Activated CD8-positive, alpha-beta memory T cell treated with anti-CD3 and anti-CD28 coated beads for 48 hours (primary cell): ENCODE results near the gene GSTM2.

Experiments
- DNase-seq, 3 experiments: peaks; one replicate each; pipeline ENCODE4 v3.0.0-alpha.2; 2020; ENCODE audit warnings: low read depth in 2 of 3, low spot score in 2 of 3

The GSTM2 gene

DNA sequence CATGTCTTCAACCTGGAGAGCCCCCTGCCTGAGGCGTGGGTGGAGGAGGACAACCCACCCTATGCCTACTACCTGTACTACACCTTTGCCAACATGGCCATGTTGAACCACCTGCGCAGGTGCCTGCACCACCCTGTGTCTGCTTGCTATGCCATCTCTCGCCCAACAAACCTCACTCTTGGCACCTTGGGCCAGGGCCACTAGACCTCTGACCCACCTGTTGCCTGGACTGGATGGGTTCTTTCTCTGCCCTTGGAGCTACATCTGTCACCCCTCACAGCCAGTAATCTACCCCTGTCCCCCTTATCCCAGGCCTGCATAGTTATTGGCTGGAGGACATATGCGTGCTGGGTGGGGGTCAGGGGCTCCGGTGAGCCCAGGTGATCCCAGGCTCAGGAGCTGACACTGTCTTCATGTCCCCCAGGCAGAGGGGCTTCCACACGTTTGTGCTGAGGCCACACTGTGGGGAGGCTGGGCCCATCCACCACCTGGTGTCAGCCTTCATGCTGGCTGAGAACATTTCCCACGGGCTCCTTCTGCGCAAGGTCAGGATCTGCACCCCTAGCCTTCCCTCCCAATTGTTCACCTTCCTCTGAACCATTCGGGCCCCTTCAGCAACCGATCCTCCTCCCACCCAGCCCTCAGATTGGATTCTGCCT, 38.4 kb upstream of the GSTM2 start:
- DNase-seq: no peak

DNA sequence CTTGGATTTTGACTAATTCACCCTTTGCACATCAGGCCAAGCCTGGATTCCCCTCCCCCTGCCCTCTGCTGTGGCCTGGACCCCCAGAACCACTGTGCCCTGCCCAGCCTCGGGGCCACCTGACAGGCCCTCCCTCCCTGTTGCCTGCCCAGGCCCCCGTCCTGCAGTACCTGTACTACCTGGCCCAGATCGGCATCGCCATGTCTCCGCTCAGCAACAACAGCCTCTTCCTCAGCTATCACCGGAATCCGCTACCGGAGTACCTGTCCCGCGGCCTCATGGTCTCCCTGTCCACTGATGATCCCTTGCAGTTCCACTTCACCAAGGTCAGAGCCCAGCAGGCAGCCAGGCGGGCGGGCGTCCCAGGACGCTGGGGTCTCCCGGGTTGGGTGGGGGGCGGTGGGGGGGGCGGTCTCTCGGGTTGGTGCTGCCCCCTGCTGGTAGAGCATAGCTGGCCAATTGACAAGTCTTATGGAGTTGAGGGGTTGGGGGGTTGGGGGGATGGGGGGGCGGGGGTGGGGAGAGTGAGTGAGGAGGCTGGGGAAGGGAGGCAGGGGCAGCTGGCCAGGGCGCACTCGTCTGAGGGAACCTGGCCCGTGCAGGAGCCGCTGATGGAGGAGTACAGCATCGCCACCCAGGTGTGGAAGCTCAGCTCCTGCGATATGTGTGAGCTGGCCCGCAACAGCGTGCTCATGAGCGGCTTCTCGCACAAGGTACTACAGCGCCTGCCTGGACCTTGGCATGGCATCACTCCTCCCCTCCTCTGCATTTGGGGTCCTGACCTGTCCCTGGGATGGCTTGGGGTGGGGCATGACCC, 37.6 kb upstream of the GSTM2 start:
- no peak for DNase-seq

DNA sequence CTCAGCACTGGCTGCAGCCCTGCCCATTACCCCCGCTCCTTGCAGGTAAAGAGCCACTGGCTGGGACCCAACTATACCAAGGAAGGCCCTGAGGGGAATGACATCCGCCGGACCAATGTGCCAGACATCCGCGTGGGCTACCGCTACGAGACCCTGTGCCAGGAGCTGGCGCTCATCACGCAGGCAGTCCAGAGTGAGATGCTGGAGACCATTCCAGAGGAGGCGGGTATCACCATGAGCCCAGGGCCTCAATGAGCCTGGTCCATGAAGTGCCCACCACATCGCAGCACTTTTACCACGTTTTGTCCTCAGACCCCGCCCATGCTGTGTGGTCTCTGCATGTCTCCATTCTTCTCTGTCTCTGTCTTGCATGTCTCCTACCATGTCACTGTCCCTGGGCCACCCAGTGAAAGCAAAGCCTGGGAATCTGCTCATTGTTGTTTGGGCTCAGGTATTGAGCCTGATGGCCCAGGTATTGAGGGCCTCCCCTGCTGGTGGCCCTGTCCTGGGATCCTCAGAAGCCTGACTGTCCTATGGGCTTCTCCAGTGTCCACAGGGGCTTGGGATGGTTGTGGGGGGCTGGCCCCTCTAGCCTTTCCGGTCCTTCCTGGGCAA, 36.9 kb upstream of the GSTM2 start:
- no peak for DNase-seq

DNA sequence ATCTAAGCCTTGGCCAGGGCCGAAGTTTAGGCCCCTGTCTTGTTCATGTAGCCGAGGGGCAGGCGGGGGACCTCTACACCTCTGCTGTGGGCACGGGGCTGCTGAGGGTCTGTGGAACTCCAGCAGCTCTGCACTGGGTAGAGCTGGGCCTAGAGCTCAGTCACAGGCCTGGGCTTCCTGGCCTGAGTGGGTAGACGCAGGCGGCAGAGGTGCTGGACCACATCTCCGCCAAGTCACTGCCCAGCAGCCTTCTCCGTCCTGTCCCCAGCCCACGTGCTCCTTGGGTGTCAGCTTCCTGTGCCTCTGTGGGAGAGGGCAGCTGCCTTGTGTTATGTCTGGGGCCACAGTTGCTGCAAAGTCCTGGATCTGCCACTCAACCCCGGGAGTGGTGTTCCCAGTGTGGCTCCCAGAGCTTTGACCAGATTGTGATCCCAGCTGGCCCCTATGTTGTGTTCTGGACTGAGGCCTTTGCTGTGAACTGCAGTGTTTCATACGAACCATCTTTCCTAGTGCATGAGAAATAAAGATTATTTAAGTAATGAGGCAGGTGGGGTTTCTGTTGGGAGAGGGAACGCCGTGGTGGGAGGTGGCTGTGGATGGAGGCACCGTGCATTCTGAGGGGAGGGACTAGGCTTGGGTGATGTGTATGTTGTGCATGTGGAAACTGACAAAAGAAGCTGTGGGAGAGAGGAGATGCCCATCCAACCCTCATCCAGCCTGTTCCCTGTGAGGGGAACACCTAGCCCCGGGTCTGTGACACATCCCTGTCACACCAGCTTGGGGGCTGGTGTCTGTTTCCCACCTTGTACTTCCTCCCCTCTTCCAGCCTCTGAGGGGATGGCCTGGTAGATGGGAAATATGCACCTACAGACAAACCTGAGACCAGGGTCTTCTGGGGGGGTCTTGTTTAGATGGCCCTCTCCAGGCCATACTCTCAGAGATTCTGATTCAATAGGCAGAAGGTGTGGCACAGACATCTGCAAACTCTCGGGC, 36.0 kb upstream of the GSTM2 start:
- DNase-seq: no peak

DNA sequence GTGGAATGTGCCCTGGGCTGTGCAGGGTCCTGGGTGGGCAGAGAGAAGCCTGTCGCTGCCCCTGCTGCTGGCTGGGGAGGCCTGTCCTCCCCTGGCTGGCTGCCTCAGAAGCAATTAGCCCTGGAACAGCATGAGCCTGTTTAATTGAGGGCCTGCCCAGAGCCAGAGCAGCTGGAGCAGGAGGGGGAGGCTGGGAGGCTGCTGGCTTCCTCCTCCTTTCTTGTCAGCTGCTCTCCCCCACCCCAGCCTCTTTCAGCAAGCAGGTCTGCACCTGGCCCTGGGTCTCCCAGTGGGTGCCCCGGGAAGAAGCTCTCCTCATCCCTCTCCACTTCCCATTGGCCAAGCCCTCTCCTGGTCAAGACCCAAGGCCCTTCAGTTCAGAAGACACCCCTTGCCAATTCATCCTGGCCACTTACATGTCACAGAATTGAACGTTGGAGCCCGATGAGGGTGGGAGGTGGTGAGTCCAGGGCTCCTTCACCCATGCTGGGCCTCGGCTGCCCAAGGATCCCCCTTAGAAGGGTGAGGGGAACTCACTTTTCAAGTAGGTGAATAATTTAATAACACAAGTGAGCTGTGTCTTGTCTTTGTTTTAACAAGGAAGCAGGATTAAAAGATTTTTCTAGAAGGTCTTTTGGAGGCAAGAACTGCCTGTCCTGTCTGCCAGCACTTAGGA, 35.0 kb upstream of the GSTM2 start:
- DNase-seq: no peak

DNA sequence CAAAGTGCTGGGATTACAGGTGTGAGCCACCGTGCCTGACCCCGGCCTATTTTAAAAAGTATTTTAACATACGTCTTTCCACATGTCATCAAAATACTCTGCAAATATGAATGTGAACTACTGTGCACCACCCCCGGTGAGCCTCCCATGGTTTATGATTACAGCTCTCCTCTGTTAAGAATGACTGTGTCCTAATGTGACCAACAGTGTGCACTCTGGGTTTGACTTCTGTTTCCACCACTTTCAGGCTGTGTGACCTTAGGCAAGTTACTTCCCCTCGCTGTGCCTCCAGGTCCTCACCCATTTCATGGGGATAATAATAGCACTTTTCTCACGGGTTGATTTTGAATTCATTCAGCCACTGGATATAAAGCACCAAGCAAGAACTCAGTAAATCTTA, 33.6 kb upstream of the GSTM2 start:
- DNase-seq: no peak

DNA sequence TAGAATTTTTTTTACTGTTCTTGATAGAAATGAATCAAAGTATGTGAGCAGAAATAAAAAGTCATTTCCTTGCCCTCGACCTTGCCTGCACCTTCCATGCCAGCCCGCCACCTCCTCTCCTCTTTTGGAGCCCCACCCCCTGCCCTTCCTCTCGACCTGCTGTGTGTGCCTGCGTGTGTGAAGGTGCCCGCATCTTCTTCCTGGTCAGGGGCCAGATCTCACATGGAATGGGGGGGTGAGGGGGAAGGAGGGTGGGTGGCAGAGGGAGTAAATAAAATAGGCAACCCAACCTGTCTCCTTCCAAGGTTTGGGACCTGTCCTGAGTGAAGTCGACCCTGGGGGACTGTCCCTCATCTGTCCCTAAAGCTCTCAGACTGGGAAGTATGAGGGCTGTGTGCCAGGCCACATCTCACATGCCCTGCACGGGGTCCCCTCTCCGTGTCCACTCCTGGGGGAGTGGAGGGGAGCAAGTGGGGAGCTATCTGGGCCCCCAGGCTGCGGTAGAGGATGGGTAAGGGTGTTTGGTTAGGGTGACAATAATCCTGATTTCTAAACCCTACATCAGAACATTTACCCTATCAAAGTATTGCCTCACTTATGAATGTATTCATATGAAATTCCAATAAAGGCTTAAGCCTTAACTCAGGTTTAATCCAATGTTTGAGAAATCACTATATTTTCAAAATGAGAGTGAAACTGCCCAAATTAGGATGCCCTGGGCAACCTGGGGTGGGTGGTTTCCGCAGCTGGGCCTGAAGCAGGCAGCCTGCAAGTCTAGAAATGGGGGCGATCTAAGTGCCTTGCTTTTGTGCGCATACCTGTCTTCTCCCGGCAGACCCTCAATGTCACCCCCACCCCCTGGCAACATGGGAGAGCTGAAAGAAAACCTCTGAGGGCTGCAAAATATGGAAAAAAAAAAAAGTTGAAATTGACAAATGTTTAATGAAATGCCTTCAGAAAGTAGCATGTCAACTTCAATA, 32.8 kb upstream of the GSTM2 start:
- DNase-seq: no peak

DNA sequence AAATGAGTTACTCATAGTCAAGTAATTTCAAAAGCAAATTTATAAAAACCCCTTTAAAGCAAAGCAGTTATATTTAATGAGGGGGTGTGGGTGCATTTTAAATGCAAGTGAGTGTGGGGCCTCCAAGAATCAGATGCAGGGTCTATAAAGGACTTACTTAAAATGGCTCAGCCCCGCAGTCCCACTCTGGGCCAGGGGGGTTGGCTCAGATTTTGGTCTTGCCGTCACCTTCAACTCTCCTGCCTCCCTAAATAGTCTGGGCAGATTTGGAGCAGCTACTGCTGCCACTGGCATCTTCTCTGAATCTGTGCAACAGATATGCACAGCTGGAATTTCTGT, 32.0 kb upstream of the GSTM2 start:
- no peak for DNase-seq

DNA sequence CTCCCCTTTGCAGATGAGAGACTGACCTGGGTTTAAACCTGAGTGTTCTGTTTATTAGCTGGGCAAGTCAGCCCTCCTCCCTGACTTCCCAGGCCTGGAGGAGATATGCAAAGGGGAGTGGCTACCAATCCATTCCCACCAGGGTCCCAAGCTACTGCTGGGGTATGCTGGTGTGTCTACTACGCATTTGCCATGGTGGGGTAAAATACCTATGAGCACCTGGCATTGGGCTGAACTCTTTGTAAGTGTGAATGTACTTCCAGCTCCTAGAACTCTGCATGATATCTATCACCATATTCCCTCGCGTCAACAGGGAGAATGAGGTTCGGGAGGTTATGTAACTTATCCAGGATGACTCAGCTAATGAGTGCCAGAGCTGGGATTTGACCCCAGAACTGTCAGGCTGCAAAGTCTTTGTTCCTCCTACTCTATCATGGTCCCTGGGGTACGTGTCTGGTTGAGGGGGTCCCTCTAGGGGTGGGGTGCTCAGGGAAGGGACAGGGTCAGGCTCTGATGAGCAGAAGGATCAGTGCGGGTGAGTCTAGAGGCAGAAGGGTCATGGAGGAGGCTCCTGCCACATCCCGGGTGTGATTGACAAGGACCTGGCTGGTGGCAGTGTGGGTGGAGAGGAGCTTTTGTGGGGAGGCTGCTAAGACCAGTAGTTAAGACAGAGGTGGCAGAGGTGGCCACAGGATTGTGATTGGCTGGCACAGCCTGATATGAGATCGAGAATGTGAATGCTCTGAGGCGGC, 31.5 kb upstream of the GSTM2 start:
- DNase-seq: no peak

DNA sequence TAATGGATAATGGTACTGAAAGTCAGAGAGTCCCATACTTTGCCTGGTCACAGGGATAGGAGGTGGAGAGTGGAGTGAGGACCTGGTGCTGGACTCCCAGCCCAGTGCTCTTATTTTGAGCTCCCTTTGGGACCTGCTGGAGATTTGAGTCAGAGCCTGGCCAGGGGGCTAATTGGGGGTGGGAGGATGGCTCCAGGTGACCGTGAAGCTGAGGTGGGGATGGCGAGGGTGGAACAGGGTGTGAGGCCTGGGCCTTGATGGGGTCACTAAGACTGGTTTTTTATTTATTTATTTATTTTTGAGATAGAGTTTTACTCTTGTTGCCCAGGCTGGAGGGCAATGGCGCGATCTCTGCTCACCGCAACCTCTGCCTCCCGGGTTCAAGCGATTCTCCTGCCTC, 30.4 kb upstream of the GSTM2 start:
- DNase-seq: no peak

DNA sequence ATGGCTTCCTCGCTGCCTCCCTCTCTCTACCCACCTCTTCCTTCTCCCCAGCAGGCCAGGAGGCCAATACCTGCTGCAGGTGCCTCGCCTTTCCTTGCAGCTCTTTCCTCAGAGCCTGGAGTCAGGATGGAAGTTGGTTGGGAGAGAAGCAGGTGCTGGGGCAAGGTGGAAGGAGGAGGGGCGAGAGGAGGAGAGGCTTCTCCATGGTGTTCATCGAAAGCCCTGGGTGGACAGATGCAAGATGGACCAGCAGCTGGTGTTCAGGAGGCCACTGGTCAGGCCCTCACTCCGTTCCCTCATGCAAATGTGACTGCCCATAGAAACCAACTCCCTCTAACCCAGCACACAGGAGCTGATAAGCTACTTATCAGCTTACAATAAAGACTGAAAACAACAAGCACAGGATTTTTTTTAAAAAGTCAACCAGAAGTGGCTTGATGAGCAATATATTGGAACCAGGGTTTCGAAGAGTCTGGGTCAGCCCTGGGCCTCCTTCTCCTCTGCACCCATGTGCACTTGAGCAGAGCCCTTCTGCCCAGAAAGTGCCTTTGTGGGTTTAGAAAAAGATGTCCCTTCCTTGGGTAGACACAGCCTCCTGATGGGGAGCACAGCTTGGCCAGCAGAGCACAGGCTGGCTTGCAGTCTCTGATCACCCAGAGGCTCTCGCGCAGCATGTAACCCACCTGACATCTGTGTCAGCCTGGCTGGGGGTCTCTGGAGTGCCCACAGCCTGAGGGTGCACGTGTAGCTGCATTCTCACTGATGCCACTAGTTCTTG, 28.6 kb upstream of the GSTM2 start:
- DNase-seq: no peak

DNA sequence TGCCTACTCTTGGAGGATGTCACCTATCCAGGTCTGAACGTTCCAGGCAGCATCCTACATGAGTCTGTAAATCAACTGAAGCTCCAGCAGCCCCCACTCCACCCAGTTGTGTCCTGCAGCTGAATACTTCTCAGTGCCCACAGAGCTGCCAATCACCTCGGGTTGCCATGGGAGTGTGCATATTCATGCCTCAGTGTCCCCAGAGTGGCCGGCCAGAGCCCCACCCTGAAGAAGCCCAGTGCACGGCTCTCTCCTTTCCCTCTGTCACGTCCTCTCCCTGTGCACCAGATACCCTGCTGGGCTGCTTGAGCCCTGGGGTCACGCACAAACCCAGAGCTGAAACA, 28.0 kb upstream of the GSTM2 start:
- DNase-seq: no peak

DNA sequence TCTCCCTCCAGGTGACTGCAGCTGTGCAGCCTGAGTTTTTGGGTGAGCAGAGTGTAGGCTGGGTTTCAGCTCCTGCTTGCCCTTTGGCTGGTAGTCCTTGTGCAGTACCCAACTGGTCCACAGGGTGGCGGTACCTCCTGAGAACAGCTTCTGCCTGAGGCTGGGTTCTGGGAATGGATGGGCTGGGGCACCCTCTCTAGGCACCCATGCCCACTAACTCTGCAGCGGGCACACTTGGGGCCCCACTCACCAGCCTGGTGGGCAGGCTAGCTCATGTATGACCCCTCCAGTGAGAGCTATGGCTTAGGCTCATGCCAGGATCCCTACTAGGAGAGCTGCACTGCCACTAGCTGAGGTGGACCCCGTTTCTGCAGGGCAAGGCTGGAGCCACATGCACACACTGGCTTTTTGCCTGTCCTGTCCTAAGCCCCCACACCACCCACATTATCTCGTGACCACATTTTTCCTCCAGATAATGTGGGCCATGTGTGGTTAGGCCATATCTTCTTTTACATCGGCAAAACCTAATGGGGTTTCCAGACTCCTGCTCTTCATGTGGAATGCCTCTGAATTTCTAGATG, 27.5 kb upstream of the GSTM2 start:
- peak; percentile 63 to 100 (median 98) for DNase-seq

DNA sequence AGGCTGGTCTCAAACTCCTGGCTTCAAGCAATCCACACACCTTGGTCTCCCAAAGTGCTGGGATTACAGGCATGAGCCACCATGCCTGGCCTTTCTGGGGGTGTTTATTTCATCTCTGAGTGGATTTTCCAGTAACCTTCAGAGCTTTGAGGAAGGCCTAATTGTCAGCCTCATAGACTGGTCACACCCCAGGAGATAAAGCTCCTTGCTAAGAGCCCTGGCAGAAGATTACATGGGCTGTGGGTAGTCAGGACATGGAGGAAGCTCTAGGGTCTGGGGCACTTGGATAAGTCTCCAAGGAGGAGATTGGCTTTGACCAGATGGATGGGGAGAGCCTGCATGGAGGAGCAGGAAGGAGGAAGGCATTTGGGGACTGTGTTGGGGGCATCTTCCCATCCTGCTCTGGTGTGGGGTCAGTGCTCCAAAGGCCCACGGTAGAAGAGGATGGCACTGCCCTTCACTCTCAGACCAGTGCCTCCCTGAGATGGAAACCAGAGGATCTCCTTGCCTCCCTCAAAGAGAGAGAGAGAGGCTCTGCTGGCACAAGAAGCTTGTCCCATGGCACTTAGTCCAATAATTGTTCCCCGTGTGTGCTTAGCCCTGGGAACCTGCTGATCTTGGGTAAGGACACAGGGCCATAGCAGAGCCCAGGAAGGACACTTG, 26.6 kb upstream of the GSTM2 start:
- DNase-seq: no peak

DNA sequence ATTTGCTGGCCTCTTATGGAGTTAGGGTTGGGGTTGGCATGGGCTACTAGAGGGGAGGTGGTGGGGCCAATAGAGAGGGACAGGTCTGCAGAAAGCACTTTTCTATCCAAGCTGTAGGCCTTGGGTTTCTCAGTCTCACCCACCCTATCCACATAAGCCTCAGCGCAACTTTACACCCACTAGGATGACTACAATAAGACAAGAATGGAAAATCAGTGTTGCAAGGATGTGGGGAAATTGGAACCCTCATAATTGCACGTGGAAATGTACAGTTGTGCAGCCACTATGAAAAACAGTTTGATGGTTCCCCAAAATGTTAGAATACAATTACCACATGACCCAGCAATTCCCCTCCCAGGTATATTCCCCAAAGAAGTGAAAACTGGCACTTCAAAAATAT, 26.0 kb upstream of the GSTM2 start:
- no peak for DNase-seq

DNA sequence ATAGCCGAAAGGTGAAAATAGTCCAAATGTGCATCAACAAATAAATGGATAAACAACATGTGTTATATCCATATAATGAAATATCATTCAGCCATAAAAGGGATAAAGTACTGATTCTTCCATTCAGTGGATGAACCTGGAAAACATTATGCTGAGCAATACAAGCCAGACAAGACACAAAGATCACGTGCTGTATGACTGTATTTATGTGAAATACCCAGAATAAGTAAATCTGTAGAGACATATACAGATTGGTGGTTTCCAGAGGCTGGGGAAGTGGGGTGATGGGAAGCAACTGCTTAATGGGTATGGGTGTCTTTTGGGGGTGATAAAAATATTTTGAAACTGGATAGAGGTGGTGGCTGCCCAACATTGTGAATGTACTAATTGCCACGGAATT, 25.2 kb upstream of the GSTM2 start:
- no peak for DNase-seq
